H1 (cell line): Measurements from ENCODE around the gene TXNL4A. TPM values are rescaled to one million over a fixed set of nuclear protein-coding genes. Genes with fewer than 3 reads are reported as not detected.

Source experiments
- CTCF ChIA-PET: fragments of 300-600 bp; sonication (Branson Sonifier 250); formaldehyde crosslinking; loops from one replicate; lab custom pipeline; 2021; ENCODE audit not compliant: partially characterized antibody; lab: Charles Lee
- POLR2A ChIA-PET: fragments of 300-600 bp; sonication (Branson Sonifier 250); formaldehyde crosslinking; loops from one replicate; lab custom pipeline; 2021; ENCODE audit warnings: inconsistent platforms; ENCODE audit not compliant: partially characterized antibody; lab: Charles Lee
- DNase-seq, 2 experiments: peaks; one replicate each; pipeline versions ENCODE4 v3.0.0 to v3.0.0-alpha.2; 2010 to 2022; ENCODE audit warnings: low spot score in 2 of 2, low read depth in 1 of 2, mixed read lengths in 1 of 2
- FAIRE-seq: peaks from 2 replicates; lab custom pipeline; 2011; peaks lifted over from hg19 to GRCh38; lab: Jason Lieb, UNC
- H2AFZ ChIP-seq: 2 replicates; pipeline ENCODE4 v1.8.1; 2012; ENCODE audit warnings: low read length, inconsistent platforms
- H2AK5ac ChIP-seq: 2 replicates; pipeline ENCODE4 v1.6.1; 2013; ENCODE audit warnings: low read depth, low read length
- H2BK120ac ChIP-seq: replicated peaks from 2 replicates; pipeline ENCODE3; 2013; ENCODE audit warnings: low read depth, low read length, inconsistent platforms
- H2BK12ac ChIP-seq: 2 replicates; pipeline ENCODE4 v1.6.1; 2013; ENCODE audit warnings: low read depth, low read length
- H2BK15ac ChIP-seq: 2 replicates; pipeline ENCODE4 v1.6.1; 2013; ENCODE audit warnings: low read length
- H2BK20ac ChIP-seq: 2 replicates; pipeline ENCODE4 v1.6.1; 2013; ENCODE audit warnings: low read length
- H2BK5ac ChIP-seq: 2 replicates; pipeline ENCODE4 v1.6.1; 2013; ENCODE audit warnings: low read depth, low read length
- H3K14ac ChIP-seq: 2 replicates; pipeline ENCODE4 v1.6.1; 2013; ENCODE audit warnings: inconsistent platforms; ENCODE audit not compliant: insufficient read length
- H3K18ac ChIP-seq: 2 replicates; pipeline ENCODE4 v1.6.1; 2013; ENCODE audit warnings: low read length; ENCODE audit errors: extremely low read depth
- H3K23ac ChIP-seq: 2 replicates; pipeline ENCODE4 v1.6.1; 2013; ENCODE audit warnings: inconsistent platforms; ENCODE audit not compliant: insufficient read length
- H3K23me2 ChIP-seq: 2 replicates; pipeline ENCODE4 v1.6.1; 2013; ENCODE audit warnings: low read depth, low read length
- H3K27ac ChIP-seq: 2 replicates; pipeline ENCODE4 v1.6.1; 2011; ENCODE audit warnings: low read depth, low read length, inconsistent platforms
- H3K27me3 ChIP-seq, 4 experiments: replicated peaks in 1 of 4; 1 replicate in 1 of 4; 2 replicates in 3 of 4; pipeline versions ENCODE4 v1.6.1 to v1.8.1; 2011 to 2013; ENCODE audit warnings: low read length in 3 of 4, mild to moderate bottlenecking in 3 of 4, inconsistent platforms in 2 of 4, mixed read lengths in 2 of 4, moderate library complexity in 1 of 4; ENCODE audit not compliant: control insufficient read depth in 3 of 4, insufficient read depth in 3 of 4; ENCODE audit errors: extremely low read depth in 1 of 4
- H3K36me3 ChIP-seq, 4 experiments: 2 replicates each; pipeline versions ENCODE4 v1.6.1 to v1.8.1; 2011 to 2013; ENCODE audit warnings: mild to moderate bottlenecking in 4 of 4, low read length in 3 of 4, moderate library complexity in 2 of 4, control low read depth in 1 of 4, inconsistent platforms in 1 of 4; ENCODE audit not compliant: insufficient read depth in 4 of 4, control insufficient read depth in 2 of 4
- H3K4ac ChIP-seq: replicated peaks from 2 replicates; pipeline ENCODE3; 2013; ENCODE audit warnings: low read length, low read depth, mixed read lengths, inconsistent platforms; ENCODE audit not compliant: insufficient read length
- H3K4me1 ChIP-seq, 4 experiments: replicated peaks in 1 of 4; 1 replicate in 1 of 4; 2 replicates in 3 of 4; pipeline versions ENCODE4 v1.6.1 to v1.8.1; 2011 to 2013; ENCODE audit warnings: low read length in 3 of 4, inconsistent platforms in 2 of 4, mixed read lengths in 1 of 4; ENCODE audit not compliant: insufficient read depth in 4 of 4, control insufficient read depth in 3 of 4
- H3K4me2 ChIP-seq, 2 experiments: 2 replicates each; pipeline versions ENCODE4 v1.6.1 to v1.8.1; 2011 to 2013; ENCODE audit warnings: low read depth in 2 of 2, low read length in 2 of 2, control low read depth in 1 of 2, inconsistent platforms in 1 of 2, mild to moderate bottlenecking in 1 of 2; ENCODE audit not compliant: insufficient read depth in 1 of 2
- H3K4me3 ChIP-seq, 4 experiments: fragments of 200-600, 300-600 bp in 1 of 4; sonication (generic), shearing (Covaris generic), sonication (Bioruptor Twin) in 1 of 4; 2 replicates each; pipeline versions ENCODE4 v1.5.1 to v1.8.1; 2011 to 2016; ENCODE audit warnings: low read length in 4 of 4, low read depth in 3 of 4, control low read depth in 2 of 4, inconsistent platforms in 2 of 4, mild to moderate bottlenecking in 2 of 4, mixed read lengths in 1 of 4, moderate library complexity in 1 of 4; ENCODE audit not compliant: insufficient read depth in 2 of 4; ENCODE audit errors: extremely low read depth in 1 of 4
- H3K56ac ChIP-seq: replicated peaks from 2 replicates; pipeline ENCODE3; 2013; ENCODE audit warnings: low read depth, mild to moderate bottlenecking, mixed read lengths, low read length, inconsistent platforms; ENCODE audit not compliant: insufficient read length
- H3K79me1 ChIP-seq: 2 replicates; pipeline ENCODE4 v1.6.1; 2013; ENCODE audit warnings: low read depth, low read length, control low read depth
- H3K79me2 ChIP-seq, 2 experiments: 2 replicates each; pipeline versions ENCODE4 v1.6.1 to v1.8.1; 2012 to 2013; ENCODE audit warnings: low read length in 2 of 2, mild to moderate bottlenecking in 2 of 2, inconsistent platforms in 1 of 2; ENCODE audit not compliant: insufficient read depth in 2 of 2, control insufficient read depth in 1 of 2
- H3K9ac ChIP-seq, 4 experiments: replicated peaks in 1 of 4; 1 replicate in 1 of 4; 2 replicates in 3 of 4; pipeline versions ENCODE4 v1.6.1 to v1.8.1; 2011 to 2013; ENCODE audit warnings: low read depth in 3 of 4, low read length in 3 of 4, control low read depth in 2 of 4, mild to moderate bottlenecking in 2 of 4, moderate library complexity in 2 of 4, inconsistent platforms in 1 of 4; ENCODE audit errors: extremely low read depth in 1 of 4
- H3K9me3 ChIP-seq, 2 experiments: 2 replicates each; pipeline versions ENCODE4 v1.6.1 to v1.8.1; 2012 to 2013; ENCODE audit warnings: mild to moderate bottlenecking in 2 of 2, moderate library complexity in 2 of 2, control low read depth in 1 of 2, inconsistent platforms in 1 of 2, low read depth in 1 of 2, low read length in 1 of 2, mixed read lengths in 1 of 2; ENCODE audit not compliant: insufficient read depth in 2 of 2
- H4K20me1 ChIP-seq, 2 experiments: replicated peaks in 1 of 2; 2 replicates each; pipeline versions ENCODE3 to v1.8.1; 2011 to 2013; ENCODE audit warnings: inconsistent platforms in 2 of 2, low read length in 2 of 2, mild to moderate bottlenecking in 1 of 2; ENCODE audit not compliant: insufficient read depth in 2 of 2, control insufficient read depth in 1 of 2
- H4K5ac ChIP-seq: 2 replicates; pipeline ENCODE4 v1.6.1; 2013; ENCODE audit warnings: low read length, low read depth, mixed read lengths, inconsistent platforms; ENCODE audit not compliant: insufficient read length
- H4K8ac ChIP-seq: 2 replicates; pipeline ENCODE4 v1.8.0; 2013; ENCODE audit warnings: mild to moderate bottlenecking, moderate library complexity, low read length, inconsistent platforms; ENCODE audit not compliant: insufficient read depth; ENCODE audit errors: extremely low read depth
- H4K91ac ChIP-seq: replicated peaks from 2 replicates; pipeline ENCODE3; 2013; ENCODE audit warnings: low read length, mixed read lengths, inconsistent platforms; ENCODE audit not compliant: insufficient read length
- ATF2 ChIP-seq: IDR thresholded peaks from 2 replicates; pipeline ENCODE4 v1.6.1; 2012; ENCODE audit warnings: low read length, inconsistent platforms
- CEBPB ChIP-seq: IDR thresholded peaks from 2 replicates; pipeline ENCODE4 v1.6.1; 2012; ENCODE audit warnings: low read depth, low read length
- CHD1 ChIP-seq: IDR thresholded peaks from 2 replicates; pipeline ENCODE4 v1.6.1; 2012; ENCODE audit warnings: low read depth, low read length, improper control_type of control experiment
- EZH2 ChIP-seq: fragments of 200-600 bp; sonication (generic); IDR thresholded peaks from 2 replicates; pipeline ENCODE4 v1.7.1; 2012; ENCODE audit warnings: low read depth, mild to moderate bottlenecking, moderate library complexity, low read length, inconsistent platforms; ENCODE audit not compliant: severe bottlenecking
- RAD21 ChIP-seq, 2 experiments: IDR thresholded peaks in 1 of 2; conservative IDR thresholded peaks in 1 of 2; 2 replicates each; pipeline ENCODE4 v1.6.1; 2011; ENCODE audit warnings: low read depth in 2 of 2, low read length in 2 of 2, improper control_type of control experiment in 1 of 2, inconsistent platforms in 1 of 2, mild to moderate bottlenecking in 1 of 2, moderate library complexity in 1 of 2
- WGBS, 2 experiments: shearing (Covaris generic) in 1 of 2; methylation state at CpG; one replicate each; pipeline versions ENCODE4 v1.1.6 to v1.1.7; 2013 to 2015; ENCODE audit warnings: low lambda C conversion rate in 2 of 2, mixed read lengths in 2 of 2, inconsistent platforms in 1 of 2, low coverage in 1 of 2, missing lambda C conversion rate in 1 of 2; ENCODE audit not compliant: insufficient replicate concordance in 2 of 2, insufficient coverage in 1 of 2, insufficient read length in 1 of 2; ENCODE audit errors: extremely low coverage in 1 of 2, missing lambda C conversion rate in 1 of 2; 5-methylcytosine and 5-hydroxymethylcytosine counted together
- polyA plus RNA-seq, 7 experiments: library from polyadenylated mRNA; depleted of rRNA in 3 of 7; stranded (reverse) in 5 of 7; unstranded in 2 of 7; fragments of >200 nt in 5 of 7; fragments of 200-250 nt in 2 of 7; gene quantifications; 1 replicate in 5 of 7; 2 replicates in 1 of 7; 4 replicates in 1 of 7; pipeline versions ENCODE4 v1.2.1 to v1.2.3, GENCODE V29; 2011 to 2013; ENCODE audit warnings: missing spikeins in 2 of 7, mixed read lengths in 2 of 7
- total RNA-seq: library from RNA; stranded (reverse); fragmentation: NEBNext Ultra II Directional; extraction: Animal tissue kit (Norgen Biotek cat#: 25700); gene quantifications from 2 replicates; pipeline ENCODE4 v1.2.1, GENCODE V29; 2021
- TF ChIP-seq, protein P1 (sequence below), 3 experiments: IDR thresholded peaks; 1 replicate in 2 of 3; 2 replicates in 1 of 3; pipeline versions ENCODE4 v1.5.1 to v1.6.1; 2011; ENCODE audit warnings: low read length in 3 of 3, mild to moderate bottlenecking in 3 of 3, inconsistent platforms in 2 of 3, low read depth in 1 of 3, moderate library complexity in 1 of 3; ENCODE audit not compliant: insufficient read depth in 1 of 3; ENCODE audit errors: control extremely low read depth in 1 of 3
- TF ChIP-seq, protein P2 (sequence below): IDR thresholded peaks from 2 replicates; pipeline ENCODE4 v1.6.1; 2012; ENCODE audit warnings: inconsistent platforms

Gene TXNL4A
- total and polyA plus RNA-seq, 2 of the 8 experiments (the other 6 are each of a cell fraction or from before 2014, with no cell fraction given), result 169 to 181 TPM

GRCh38 chr18:79943608-79944125, 44.7 kb downstream of the TXNL4A start:
- Histone ChIP-seq H4K8ac (0 out of 2 replicates have a peak overlapping the region, but pooled peaks have one; percentile 25), H3K79me2 (peaks cover 0 to 3% of the 10 kb centered on the region in 2 experiments; a peak in 1 of 4 replicates), H3K4ac (no peak overlapping the region), H2BK20ac (no peak overlapping the region), H3K4me3 (no peak overlapping the region), H2BK12ac (no peak overlapping the region), H3K14ac (no peak overlapping the region), H3K56ac (no peak overlapping the region), H3K23me2 (no peaks in the 10 kb centered on the region), H3K23ac (no peak overlapping the region), H3K36me3 (no peaks in the 10 kb centered on the region; a peak in 1 of 8 replicates), H2BK5ac (no peak overlapping the region), H3K18ac (no peak overlapping the region), H3K4me1 (peaks cover 0 to 13% (median 8%) of the 10 kb centered on the region in 4 experiments; a peak in 4 of 7 replicates), H3K4me2 (no peak overlapping the region), H3K79me1 (peaks cover 3% of the 10 kb centered on the region; the same call in 1 of the 2 replicates), H3K27ac (no peak overlapping the region), H4K5ac (no peak overlapping the region), H2BK15ac (no peak overlapping the region), H3K9ac (no peak overlapping the region), H3K9me3 (no peaks in the 10 kb centered on the region), H4K20me1 (peaks cover 5 to 19% of the 10 kb centered on the region in 2 experiments), H3K27me3 (no peaks in the 10 kb centered on the region; a peak in 1 of 7 replicates), H2BK120ac (no peak overlapping the region), H4K91ac (no peak overlapping the region), H2AK5ac (no peak overlapping the region), H2AFZ (no peak overlapping the region)
- CTCF ChIA-PET, result interaction anchor here (1.7 kb wide), 1 partner anchor 24 kb away, joined by 4 read pairs; no protein-coding TSS in a partner anchor
- DNase-seq (no peak), FAIRE-seq (no peak)
- POLR2A ChIA-PET, result interaction anchor here (1.0 to 1.1 kb wide), 2 partner anchors 41 to 44 kb away, joined by 3 read pairs; no protein-coding TSS in a partner anchor
- WGBS, 2 experiments, result 89% methylated on average over 14 of the region's 20 CpGs; no CpG with 5 or more reads in 1 of the 2 experiments
- TF ChIP-seq, protein P1, sequence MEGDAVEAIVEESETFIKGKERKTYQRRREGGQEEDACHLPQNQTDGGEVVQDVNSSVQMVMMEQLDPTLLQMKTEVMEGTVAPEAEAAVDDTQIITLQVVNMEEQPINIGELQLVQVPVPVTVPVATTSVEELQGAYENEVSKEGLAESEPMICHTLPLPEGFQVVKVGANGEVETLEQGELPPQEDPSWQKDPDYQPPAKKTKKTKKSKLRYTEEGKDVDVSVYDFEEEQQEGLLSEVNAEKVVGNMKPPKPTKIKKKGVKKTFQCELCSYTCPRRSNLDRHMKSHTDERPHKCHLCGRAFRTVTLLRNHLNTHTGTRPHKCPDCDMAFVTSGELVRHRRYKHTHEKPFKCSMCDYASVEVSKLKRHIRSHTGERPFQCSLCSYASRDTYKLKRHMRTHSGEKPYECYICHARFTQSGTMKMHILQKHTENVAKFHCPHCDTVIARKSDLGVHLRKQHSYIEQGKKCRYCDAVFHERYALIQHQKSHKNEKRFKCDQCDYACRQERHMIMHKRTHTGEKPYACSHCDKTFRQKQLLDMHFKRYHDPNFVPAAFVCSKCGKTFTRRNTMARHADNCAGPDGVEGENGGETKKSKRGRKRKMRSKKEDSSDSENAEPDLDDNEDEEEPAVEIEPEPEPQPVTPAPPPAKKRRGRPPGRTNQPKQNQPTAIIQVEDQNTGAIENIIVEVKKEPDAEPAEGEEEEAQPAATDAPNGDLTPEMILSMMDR (IDR thresholded peaks at IDR 0.05; ENCODE audit: control extremely low read depth in 1 of 3, insufficient read depth in 1 of 3, low read depth in 1 of 3, low read length in 3 of 3), result no peak
- no peak for TF ChIP-seq CEBPB
- no peak for TF ChIP-seq CHD1
- no peak for TF ChIP-seq EZH2
- no peak for TF ChIP-seq ATF2
- no peak for TF ChIP-seq RAD21 (IDR thresholded peaks at IDR 0.05 in 1 of 2, conservative IDR thresholded peaks at IDR 0.05 in 1 of 2; ENCODE audit: low read depth in 2 of 2, low read length in 2 of 2)
- TF ChIP-seq, protein P2, sequence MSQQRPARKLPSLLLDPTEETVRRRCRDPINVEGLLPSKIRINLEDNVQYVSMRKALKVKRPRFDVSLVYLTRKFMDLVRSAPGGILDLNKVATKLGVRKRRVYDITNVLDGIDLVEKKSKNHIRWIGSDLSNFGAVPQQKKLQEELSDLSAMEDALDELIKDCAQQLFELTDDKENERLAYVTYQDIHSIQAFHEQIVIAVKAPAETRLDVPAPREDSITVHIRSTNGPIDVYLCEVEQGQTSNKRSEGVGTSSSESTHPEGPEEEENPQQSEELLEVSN, result no peak
